Activated CD4-positive, alpha-beta T cell treated with anti-CD3 and anti-CD28 coated beads for 1 hour (primary cell): ENCODE measurements around the gene NTPCR.

ENCODE experiments used
- DNase-seq: peaks from one replicate; pipeline ENCODE4 v3.0.0-alpha.2; 2020

NTPCR gene

GRCh38 chr1:233019778-233020325 lies 69.4 kb downstream of the NTPCR start:
- DNase-seq = no peak

- DNase-seq = no peak
Observed at GRCh38 chr1:233020426-233020825, 70.0 kb downstream of the NTPCR start.

GRCh38 chr1:233022246-233022645 lies 71.8 kb downstream of the NTPCR start:
- DNase-seq = no peak

GRCh38 chr1:233024199-233024598 lies 73.8 kb downstream of the NTPCR start:
- DNase-seq = no peak

GRCh38 chr1:233025157-233025556 lies 74.7 kb downstream of the NTPCR start:
- no peak for DNase-seq

GRCh38 chr1:233025567-233025966 lies 75.2 kb downstream of the NTPCR start:
- no peak for DNase-seq

- DNase-seq = no peak
Observed at GRCh38 chr1:233027046-233027445, 76.6 kb downstream of the NTPCR start.

GRCh38 chr1:233031521-233031920 lies 81.1 kb downstream of the NTPCR start:
- DNase-seq = no peak

GRCh38 chr1:233032916-233033315 lies 82.5 kb downstream of the NTPCR start:
- no peak for DNase-seq

- no peak for DNase-seq
Observed at GRCh38 chr1:233033361-233033760, 83.0 kb downstream of the NTPCR start.
